ENCODE data around the gene ZNF236.

Gene ZNF236

GRCh38 chr18:76993573-76993972 lies 171.2 kb downstream of the ZNF236 start:
- no peak for DNase-seq (ENCODE audit: low read depth)
- H3K4me3 ChIP-seq (ENCODE audit: control insufficient read depth, low read depth, low read length) = no peak overlapping the region
- TF ChIP-seq CTCF (conservative IDR thresholded peaks at IDR 0.05; ENCODE audit: control insufficient read depth, insufficient read depth, low read depth, low read length) = no peak

GRCh38 chr18:76994086-76994654 lies 171.8 kb downstream of the ZNF236 start:
- DNase-seq (ENCODE audit: low read depth) = no peak
- H3K4me3 ChIP-seq (ENCODE audit: control insufficient read depth, low read depth, low read length) = no peak overlapping the region
- no peak for TF ChIP-seq CTCF (conservative IDR thresholded peaks at IDR 0.05; ENCODE audit: control insufficient read depth, insufficient read depth, low read depth, low read length)

- no peak overlapping the region for H3K4me3 ChIP-seq (ENCODE audit: control insufficient read depth, low read depth, low read length)
- no peak for TF ChIP-seq CTCF (conservative IDR thresholded peaks at IDR 0.05; ENCODE audit: control insufficient read depth, insufficient read depth, low read depth, low read length)
- DNase-seq (ENCODE audit: low read depth) = no peak
Measured at GRCh38 chr18:76995896-76996295, 173.5 kb downstream of the ZNF236 start.

- no peak for TF ChIP-seq CTCF (conservative IDR thresholded peaks at IDR 0.05; ENCODE audit: control insufficient read depth, insufficient read depth, low read depth, low read length)
- H3K4me3 ChIP-seq (ENCODE audit: control insufficient read depth, low read depth, low read length) = no peak overlapping the region
- no peak for DNase-seq (ENCODE audit: low read depth)
Measured at GRCh38 chr18:76996429-76996828, 174.1 kb downstream of the ZNF236 start.

GRCh38 chr18:76997951-76998808 lies 175.8 kb downstream of the ZNF236 start:
- no peak for TF ChIP-seq CTCF (conservative IDR thresholded peaks at IDR 0.05; ENCODE audit: control insufficient read depth, insufficient read depth, low read depth, low read length)
- DNase-seq (ENCODE audit: low read depth) = no peak
- no peak overlapping the region for H3K4me3 ChIP-seq (ENCODE audit: control insufficient read depth, low read depth, low read length)

GRCh38 chr18:76999077-76999476 lies 176.7 kb downstream of the ZNF236 start:
- H3K4me3 ChIP-seq (ENCODE audit: control insufficient read depth, low read depth, low read length) = no peak overlapping the region
- TF ChIP-seq CTCF (conservative IDR thresholded peaks at IDR 0.05; ENCODE audit: control insufficient read depth, insufficient read depth, low read depth, low read length) = no peak
- no peak for DNase-seq (ENCODE audit: low read depth)
